HepG2 (cell line): ENCODE data around the gene ATP2B3. TPM values are rescaled to one million over a fixed set of nuclear protein-coding genes. Genes with fewer than 3 reads are reported as not detected.

Experiments used
- ATAC-seq: fragments of 200-7000 bp; cut with Tn5 transposase; 3 replicates; pipeline ENCODE4 v1.9.1; 2020; ENCODE audit warnings: mild to moderate bottlenecking, moderate library complexity
- BruUV-seq: library from RNA; stranded (reverse); fragments of 400-500 nt; replicated peaks from 2 replicates; lab custom pipeline; 2021; lab: Mats Ljungman, UMichigan
- CTCF ChIA-PET: fragments of 300-600 bp; formaldehyde crosslinking; extraction: SDS; loops from one replicate; lab custom pipeline; 2021; ENCODE audit warnings: low total read pairs, inconsistent platforms, low intra/inter-chr PET ratio; lab: Yijun Ruan, JAX
- POLR2A ChIA-PET: fragments of 350-600 bp; sonication (Branson Sonifier 250); formaldehyde crosslinking; loops from one replicate; lab custom pipeline; 2020; ENCODE audit warnings: antibody characterized with exemption, inconsistent platforms; lab: Yijun Ruan, JAX
- DNase-seq: peaks from one replicate; pipeline ENCODE4 v3.0.0-alpha.2; 2015; ENCODE audit warnings: low spot score
- FAIRE-seq: peaks from 3 replicates; lab custom pipeline; 2011; peaks lifted over from hg19 to GRCh38; lab: Jason Lieb, UNC
- H2AFZ ChIP-seq: one replicate; pipeline ENCODE4 v1.6.1; 2011; ENCODE audit warnings: low read length, inconsistent platforms
- H3K27ac ChIP-seq: fragments of 300-600 bp; 3 replicates; pipeline ENCODE4 v1.8.0; 2011; ENCODE audit warnings: mixed run types, mild to moderate bottlenecking, mixed read lengths, low read length, inconsistent platforms; ENCODE audit not compliant: insufficient read depth; ENCODE audit errors: extremely low read length
- H3K27me3 ChIP-seq, 2 experiments: fragments of 200-600 bp in 1 of 2; 2 replicates in 1 of 2; 3 replicates in 1 of 2; pipeline versions ENCODE4 v1.6.0 to v1.8.0; 2011; ENCODE audit warnings: low read length in 2 of 2, mild to moderate bottlenecking in 2 of 2, moderate library complexity in 2 of 2, inconsistent platforms in 1 of 2; ENCODE audit not compliant: insufficient read depth in 2 of 2, control insufficient read depth in 1 of 2
- H3K36me3 ChIP-seq, 2 experiments: fragments of 200-600 bp in 1 of 2; replicated peaks in 1 of 2; 2 replicates in 1 of 2; 3 replicates in 1 of 2; pipeline versions ENCODE4 v1.5.1 to v1.8.0; 2011; ENCODE audit warnings: low read length in 2 of 2, inconsistent platforms in 1 of 2; ENCODE audit not compliant: insufficient read depth in 2 of 2, control insufficient read depth in 1 of 2
- H3K4me1 ChIP-seq: 2 replicates; pipeline ENCODE4 v1.5.1; 2012; ENCODE audit warnings: low read length, inconsistent platforms; ENCODE audit not compliant: insufficient read depth
- H3K4me2 ChIP-seq: 2 replicates; pipeline ENCODE4 v1.6.0; 2011; ENCODE audit warnings: low read depth, low read length, inconsistent platforms
- H3K4me3 ChIP-seq, 3 experiments: fragments of 200-600 bp in 1 of 3; sonication (generic), shearing (Covaris generic) in 1 of 3; replicated peaks in 1 of 3; 2 replicates each; pipeline ENCODE4 v1.5.1; 2011 to 2016; ENCODE audit warnings: low read length in 3 of 3, inconsistent platforms in 2 of 3, low read depth in 2 of 3, mild to moderate bottlenecking in 2 of 3, control low read depth in 1 of 3, mixed read lengths in 1 of 3; ENCODE audit not compliant: insufficient read depth in 1 of 3
- H3K79me2 ChIP-seq: one replicate; pipeline ENCODE4 v1.6.1; 2011; ENCODE audit warnings: low read length, inconsistent platforms; ENCODE audit not compliant: insufficient read depth
- H3K9ac ChIP-seq: 2 replicates; pipeline ENCODE4 v1.6.0; 2011; ENCODE audit warnings: mild to moderate bottlenecking, low read depth, low read length, inconsistent platforms; ENCODE audit not compliant: insufficient read depth
- H3K9me3 ChIP-seq: 2 replicates; pipeline ENCODE4 v1.5.1; 2012; ENCODE audit warnings: mild to moderate bottlenecking, low read length
- H4K20me1 ChIP-seq: 2 replicates; pipeline ENCODE4 v1.6.0; 2011; ENCODE audit warnings: inconsistent platforms, mild to moderate bottlenecking, low read length, moderate library complexity; ENCODE audit not compliant: insufficient read depth
- BORCS8-MEF2B ChIP-seq: sonication (generic); formaldehyde crosslinking; IDR thresholded peaks from 2 replicates; pipeline ENCODE4 v1.8.0; 2022; ENCODE audit warnings: mild to moderate bottlenecking, missing genetic modification reagents
- E2F1 ChIP-seq: sonication (generic); formaldehyde crosslinking; IDR thresholded peaks from 2 replicates; pipeline ENCODE4 v1.5.0; 2020; ENCODE audit warnings: missing genetic modification reagents
- HNF4G ChIP-seq, 2 experiments: sonication (generic) in 1 of 2; formaldehyde crosslinking in 1 of 2; IDR thresholded peaks; 2 replicates each; pipeline versions ENCODE4 v1.4.0 to v1.6.1; 2011 to 2020; ENCODE audit warnings: borderline replicate concordance in 2 of 2, low read depth in 2 of 2, mild to moderate bottlenecking in 2 of 2, low read length in 1 of 2, missing genetic modification reagents in 1 of 2, moderate library complexity in 1 of 2
- KDM5B ChIP-seq: sonication (generic); formaldehyde crosslinking; IDR thresholded peaks from 2 replicates; pipeline ENCODE4 v1.4.0; 2020; ENCODE audit warnings: missing genetic modification reagents, mild to moderate bottlenecking, borderline replicate concordance
- NONO ChIP-seq, 2 experiments: fragments of 450-650 bp in 1 of 2; sonication (generic) in 1 of 2; formaldehyde crosslinking in 1 of 2; IDR thresholded peaks in 1 of 2; conservative IDR thresholded peaks in 1 of 2; 2 replicates each; pipeline versions ENCODE4 v1.6.1 to v1.8.0; 2017 to 2022; ENCODE audit warnings: mild to moderate bottlenecking in 1 of 2, missing genetic modification reagents in 1 of 2, moderate library complexity in 1 of 2
- RAD21 ChIP-seq: fragments of 450-650 bp; formaldehyde crosslinking; IDR thresholded peaks from 2 replicates; pipeline ENCODE4 v1.5.0; 2020; ENCODE audit warnings: mild to moderate bottlenecking
- RBM39 ChIP-seq: fragments of 200-400 bp; formaldehyde crosslinking; IDR thresholded peaks from one replicate; pipeline ENCODE4 v1.6.1; 2018; ENCODE audit warnings: antibody characterized with exemption, mild to moderate bottlenecking, low read depth, low read length; ENCODE audit not compliant: poor library complexity, severe bottlenecking
- THAP8 ChIP-seq: sonication (generic); formaldehyde crosslinking; IDR thresholded peaks from 2 replicates; pipeline ENCODE4 v1.5.1; 2020; ENCODE audit warnings: missing genetic modification reagents, mild to moderate bottlenecking, borderline replicate concordance
- U2AF2 ChIP-seq: fragments of 200-400 bp; formaldehyde crosslinking; IDR thresholded peaks from 2 replicates; pipeline ENCODE4 v1.6.1; 2017; ENCODE audit warnings: low read depth, mild to moderate bottlenecking, low read length
- ZNF121 ChIP-seq: sonication (generic); formaldehyde crosslinking; IDR thresholded peaks from 2 replicates; pipeline ENCODE4 v1.5.0; 2020; ENCODE audit warnings: mild to moderate bottlenecking, missing genetic modification reagents
- WGBS: methylation state at CpG from one replicate; pipeline ENCODE4 v1.1.6; 2017; ENCODE audit warnings: low lambda C conversion rate; 5-methylcytosine and 5-hydroxymethylcytosine counted together
- in situ Hi-C: cut with HindIII; loops from 2 replicates; pipeline ENCODE4 v1.10.0; 2017; ENCODE audit warnings: low pct_unique_long_range_greater_than_20kb; ENCODE audit not compliant: extremely low pct_ligation_motif_present
- intact Hi-C: fragments of 100-400 bp; cut with micrococcal nuclease; formaldehyde crosslinking; loops from one replicate; pipeline ENCODE4 v1.10.0; 2022; ENCODE audit not compliant: unreplicated experiment
- polyA plus RNA-seq, 8 experiments: library from polyadenylated mRNA; depleted of rRNA in 3 of 8; stranded (reverse) in 7 of 8; unstranded in 1 of 8; fragments of >200 nt; fragmentation: Illumina TruSeq in 4 of 8; extraction: Trizol in 4 of 8; gene quantifications; 2 replicates each; pipeline versions ENCODE4 v1.2.1 to v1.2.3, GENCODE V29; 2011 to 2016; ENCODE audit warnings: low read depth in 4 of 8, missing spikeins in 1 of 8, mixed read lengths in 1 of 8; ENCODE audit not compliant: insufficient read depth in 1 of 8
- total RNA-seq, 5 experiments: library from RNA; depleted of rRNA; stranded (reverse); fragments of >200 nt; fragmentation: Illumina TruSeq; extraction: Trizol; gene quantifications; 2 replicates each; pipeline ENCODE4 v1.2.3, GENCODE V29; 2016; ENCODE audit warnings: low read depth in 1 of 5
- TF ChIP-seq, protein P1 (sequence below): sonication (generic); formaldehyde crosslinking; IDR thresholded peaks from 2 replicates; pipeline ENCODE4 v1.8.0; 2022; ENCODE audit warnings: mild to moderate bottlenecking, missing genetic modification reagents, moderate library complexity
- TF ChIP-seq, protein P2 (sequence below): sonication (generic); formaldehyde crosslinking; IDR thresholded peaks from 2 replicates; pipeline ENCODE4 v1.5.1; 2020; ENCODE audit warnings: mild to moderate bottlenecking, moderate library complexity, missing genetic modification reagents

The ATP2B3 gene
- total and polyA plus RNA-seq, 2 of the 13 experiments (the other 11 are each of a cell fraction or from before 2014, with no cell fraction given), result not detected

DNA sequence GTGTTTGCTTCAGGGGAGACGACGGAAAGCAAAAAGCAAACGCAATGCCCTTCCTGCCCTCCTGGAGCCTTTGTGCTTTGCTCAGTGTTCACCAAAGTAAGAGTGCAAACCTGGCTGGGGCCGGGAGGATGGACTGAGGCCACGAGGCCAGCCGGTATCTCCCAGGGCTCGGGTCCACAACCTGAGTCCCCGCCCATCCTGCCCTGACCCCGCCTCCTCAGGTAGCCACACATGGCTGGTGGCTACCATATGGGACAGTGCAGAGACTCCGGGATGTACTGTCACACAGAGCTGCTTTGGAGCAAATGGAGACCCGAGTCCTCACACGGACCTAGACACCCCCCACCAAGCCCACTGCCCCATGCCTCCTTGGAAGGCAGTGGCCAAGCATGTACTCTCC is 4.8 kb downstream of the ATP2B3 start (continued):
- TF ChIP-seq, protein P1, sequence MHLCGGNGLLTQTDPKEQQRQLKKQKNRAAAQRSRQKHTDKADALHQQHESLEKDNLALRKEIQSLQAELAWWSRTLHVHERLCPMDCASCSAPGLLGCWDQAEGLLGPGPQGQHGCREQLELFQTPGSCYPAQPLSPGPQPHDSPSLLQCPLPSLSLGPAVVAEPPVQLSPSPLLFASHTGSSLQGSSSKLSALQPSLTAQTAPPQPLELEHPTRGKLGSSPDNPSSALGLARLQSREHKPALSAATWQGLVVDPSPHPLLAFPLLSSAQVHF (CRISPR knock-in tag), result no peak

GRCh38 chrX:153523269-153523668 is 5.8 kb downstream of the ATP2B3 start:
- no peak overlapping the region for H3K4me2 ChIP-seq
- no peak overlapping the region for H2AFZ ChIP-seq
- DNase-seq, result no peak
- intact Hi-C loops, result no loop called here
- BruUV-seq, result no TSS peak
- FAIRE-seq, result no peak
- H3K9me3 ChIP-seq, result no peaks in the 10 kb centered on the region
- H3K79me2 ChIP-seq, result no peaks in the 10 kb centered on the region
- no peaks in the 10 kb centered on the region for H3K36me3 ChIP-seq
- in situ Hi-C loops, result no loop called here
- no peak for TF ChIP-seq ZNF121 (CRISPR knock-in tag)
- TF ChIP-seq NONO (IDR thresholded peaks at IDR 0.05), result no peak
- no peak for TF ChIP-seq NONO (CRISPR knock-in tag; conservative IDR thresholded peaks at IDR 0.05)
- TF ChIP-seq THAP8 (CRISPR knock-in tag), result no peak
- TF ChIP-seq U2AF2, result no peak
- no peak for TF ChIP-seq RBM39
- TF ChIP-seq KDM5B (CRISPR knock-in tag), result no peak
- no peak for TF ChIP-seq E2F1 (CRISPR knock-in tag)
- no peak for TF ChIP-seq BORCS8-MEF2B
- no peak for TF ChIP-seq HNF4G (IDR thresholded peaks at IDR 0.05; ENCODE audit: borderline replicate concordance, low read depth, low read length)
- no peak for TF ChIP-seq HNF4G (CRISPR knock-in tag; IDR thresholded peaks at IDR 0.05; ENCODE audit: borderline replicate concordance, low read depth)
- no peak for TF ChIP-seq RAD21 (CRISPR knock-in tag)
- TF ChIP-seq, protein P2, sequence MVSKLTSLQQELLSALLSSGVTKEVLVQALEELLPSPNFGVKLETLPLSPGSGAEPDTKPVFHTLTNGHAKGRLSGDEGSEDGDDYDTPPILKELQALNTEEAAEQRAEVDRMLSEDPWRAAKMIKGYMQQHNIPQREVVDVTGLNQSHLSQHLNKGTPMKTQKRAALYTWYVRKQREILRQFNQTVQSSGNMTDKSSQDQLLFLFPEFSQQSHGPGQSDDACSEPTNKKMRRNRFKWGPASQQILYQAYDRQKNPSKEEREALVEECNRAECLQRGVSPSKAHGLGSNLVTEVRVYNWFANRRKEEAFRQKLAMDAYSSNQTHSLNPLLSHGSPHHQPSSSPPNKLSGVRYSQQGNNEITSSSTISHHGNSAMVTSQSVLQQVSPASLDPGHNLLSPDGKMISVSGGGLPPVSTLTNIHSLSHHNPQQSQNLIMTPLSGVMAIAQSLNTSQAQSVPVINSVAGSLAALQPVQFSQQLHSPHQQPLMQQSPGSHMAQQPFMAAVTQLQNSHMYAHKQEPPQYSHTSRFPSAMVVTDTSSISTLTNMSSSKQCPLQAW (CRISPR knock-in tag), result no peak
- ChIA-PET CTCF (no interaction called here), POLR2A (no interaction called here)
- no peak overlapping the region for H3K9ac ChIP-seq
- no peak for ATAC-seq
- H3K27me3 ChIP-seq, result peaks cover 3 to 13% of the 10 kb centered on the region in 2 experiments; a peak in 2 of 5 replicates
- H3K4me1 ChIP-seq, result no peaks in the 10 kb centered on the region; the same call in 1 of the 2 replicates
- H3K27ac ChIP-seq, result no peak overlapping the region
- H4K20me1 ChIP-seq, result no peaks in the 10 kb centered on the region
- 49% methylated on average over 7 of the region's 7 CpGs for WGBS
- no peak overlapping the region for H3K4me3 ChIP-seq
